NB4 (cell line): Measurements from ENCODE around the gene HOTAIR.
A peak's percentile ranks its signal among the peaks of the same experiment; 100 is the strongest.

Source experiments
- DNase-seq: peaks from one replicate; pipeline ENCODE4 v3.0.0; 2010; ENCODE audit warnings: low read depth
- H3K4me3 ChIP-seq: one replicate; pipeline ENCODE4 v1.5.1; 2011; ENCODE audit warnings: mild to moderate bottlenecking, low read depth, low read length, moderate library complexity
- MYC ChIP-seq: IDR thresholded peaks from 2 replicates; pipeline ENCODE4 v1.6.1; 2011; ENCODE audit warnings: low read depth, low read length
- POLR2A ChIP-seq: IDR thresholded peaks from 2 replicates; pipeline ENCODE4 v1.6.1; 2011; ENCODE audit warnings: mild to moderate bottlenecking; ENCODE audit not compliant: insufficient read length; ENCODE audit errors: extremely low read depth
- TF ChIP-seq, protein P1 (sequence below): IDR thresholded peaks from 2 replicates; pipeline ENCODE4 v1.6.1; 2011; ENCODE audit warnings: low read depth, low read length
- TF ChIP-seq, protein P2 (sequence below): IDR thresholded peaks from one replicate; pipeline ENCODE4 v1.5.1; 2012; ENCODE audit warnings: low read depth, low read length

The HOTAIR gene

DNA sequence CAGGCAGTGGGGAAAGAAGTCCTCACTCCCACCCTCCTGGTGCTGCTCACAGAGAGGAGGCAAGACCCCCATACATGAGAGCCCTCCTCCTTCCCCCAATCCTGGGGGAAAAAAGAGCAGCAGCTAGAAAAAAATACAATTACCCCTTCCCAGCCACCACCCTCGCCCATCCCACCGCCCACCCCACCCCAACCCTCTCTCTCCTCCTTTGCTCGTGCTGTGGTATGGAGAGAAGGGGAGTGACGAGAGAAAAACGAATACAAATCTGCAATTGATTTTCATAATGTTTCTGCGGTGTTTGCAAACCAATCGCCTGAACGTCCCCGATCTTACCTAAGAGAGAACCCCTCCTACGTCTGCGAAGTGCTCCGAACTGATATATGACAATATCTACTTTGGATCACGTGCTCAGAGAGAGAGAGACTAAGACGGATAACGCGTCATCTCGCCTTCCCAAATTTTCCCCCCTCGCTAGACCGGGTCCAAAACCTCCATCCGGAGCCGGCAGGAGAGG lies 2.0 kb downstream of the HOTAIR start, which contains the start of gene HOXC11:
Gene HOXC11 (plus strand): TSS at position 405 of the 514 bp plus-strand sequence. CDS start 116 bp downstream, outside the sequence.
- TF ChIP-seq POLR2A (no peak), MYC (no peak)
- TF ChIP-seq, protein P1, sequence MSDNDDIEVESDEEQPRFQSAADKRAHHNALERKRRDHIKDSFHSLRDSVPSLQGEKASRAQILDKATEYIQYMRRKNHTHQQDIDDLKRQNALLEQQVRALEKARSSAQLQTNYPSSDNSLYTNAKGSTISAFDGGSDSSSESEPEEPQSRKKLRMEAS = no peak
- TF ChIP-seq, protein P2, sequence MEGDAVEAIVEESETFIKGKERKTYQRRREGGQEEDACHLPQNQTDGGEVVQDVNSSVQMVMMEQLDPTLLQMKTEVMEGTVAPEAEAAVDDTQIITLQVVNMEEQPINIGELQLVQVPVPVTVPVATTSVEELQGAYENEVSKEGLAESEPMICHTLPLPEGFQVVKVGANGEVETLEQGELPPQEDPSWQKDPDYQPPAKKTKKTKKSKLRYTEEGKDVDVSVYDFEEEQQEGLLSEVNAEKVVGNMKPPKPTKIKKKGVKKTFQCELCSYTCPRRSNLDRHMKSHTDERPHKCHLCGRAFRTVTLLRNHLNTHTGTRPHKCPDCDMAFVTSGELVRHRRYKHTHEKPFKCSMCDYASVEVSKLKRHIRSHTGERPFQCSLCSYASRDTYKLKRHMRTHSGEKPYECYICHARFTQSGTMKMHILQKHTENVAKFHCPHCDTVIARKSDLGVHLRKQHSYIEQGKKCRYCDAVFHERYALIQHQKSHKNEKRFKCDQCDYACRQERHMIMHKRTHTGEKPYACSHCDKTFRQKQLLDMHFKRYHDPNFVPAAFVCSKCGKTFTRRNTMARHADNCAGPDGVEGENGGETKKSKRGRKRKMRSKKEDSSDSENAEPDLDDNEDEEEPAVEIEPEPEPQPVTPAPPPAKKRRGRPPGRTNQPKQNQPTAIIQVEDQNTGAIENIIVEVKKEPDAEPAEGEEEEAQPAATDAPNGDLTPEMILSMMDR = no peak
- H3K4me3 ChIP-seq = peak within 1 kb of the TSS; percentile 66

DNA sequence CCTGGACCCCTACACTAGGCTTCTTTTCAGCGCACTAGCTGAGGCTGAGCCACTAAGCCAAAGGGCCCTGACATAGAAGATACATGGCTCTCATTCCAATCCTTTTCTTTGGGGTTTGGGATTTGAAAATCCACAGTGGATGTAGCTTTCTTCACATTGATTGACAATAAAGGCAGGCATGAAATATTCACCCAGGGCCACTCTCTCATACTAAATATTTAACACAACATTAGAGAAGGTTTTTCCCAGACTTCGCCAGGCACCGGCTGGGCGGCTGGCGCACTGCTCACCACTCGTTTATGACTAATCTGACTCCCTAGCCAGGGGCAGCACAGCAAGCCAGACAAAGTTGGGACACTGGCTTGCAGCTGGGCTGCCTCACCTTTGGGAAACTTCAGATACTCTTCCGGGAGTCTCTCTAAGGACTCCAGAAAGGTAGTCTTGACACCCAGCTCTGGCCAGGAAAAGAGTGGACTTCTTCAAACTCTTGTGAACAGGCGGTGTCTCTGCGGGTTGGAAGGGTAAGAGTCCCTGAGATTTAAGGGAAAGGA lies 2.5 kb downstream of the HOTAIR start:
- DNase-seq = no peak
- no peak overlapping the region for H3K4me3 ChIP-seq
- TF ChIP-seq MYC (no peak), POLR2A (no peak)

More for the DNA sequence above, 2.0 kb downstream of the HOTAIR start, which contains the start of gene HOXC11:
- DNase-seq = no peak

DNA sequence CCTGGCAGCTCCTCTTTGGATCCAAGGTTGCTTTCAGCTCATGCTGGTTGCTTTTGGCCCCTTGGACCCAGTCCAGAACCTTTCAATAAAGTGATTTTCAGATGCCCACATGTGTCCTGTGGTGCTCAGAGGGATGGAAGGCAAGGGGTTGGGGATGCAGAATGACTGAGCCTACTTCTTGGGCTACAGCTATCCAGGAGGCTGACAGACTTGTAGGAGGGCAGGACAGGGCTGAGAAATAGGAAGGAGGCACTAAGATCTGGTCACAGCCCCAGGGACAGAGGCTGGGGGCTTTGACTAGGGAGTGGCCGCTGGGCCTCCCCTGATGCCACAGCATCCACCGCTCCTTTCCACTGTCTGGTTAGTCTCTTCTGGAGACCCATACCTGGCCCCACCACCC lies 3.1 kb downstream of the HOTAIR start:
- TF ChIP-seq MYC (no peak), POLR2A (no peak)
- TF ChIP-seq, protein P2 = no peak
- TF ChIP-seq, protein P1 = no peak
- no peak for DNase-seq
- no peak overlapping the region for H3K4me3 ChIP-seq

DNA sequence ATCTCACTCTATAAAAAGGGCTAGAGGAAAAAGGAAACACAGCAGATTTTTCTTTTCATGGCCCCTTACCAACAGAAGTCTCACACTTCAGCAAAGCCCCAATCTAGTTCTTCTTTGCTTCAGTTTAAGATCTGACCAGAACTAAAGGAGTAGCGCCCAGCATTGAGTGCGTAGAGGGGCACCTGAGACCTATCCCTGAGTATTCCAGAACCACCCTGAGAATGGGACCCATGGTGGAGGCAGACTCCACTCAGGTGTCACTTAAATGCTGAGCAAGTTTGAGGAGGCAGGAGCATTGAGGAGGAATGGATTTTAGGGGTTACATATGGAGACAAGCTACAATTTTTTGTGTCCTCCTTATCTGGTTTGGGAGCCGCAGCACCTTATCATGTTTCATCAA lies 3.6 kb downstream of the HOTAIR start:
- DNase-seq = no peak
- TF ChIP-seq POLR2A = no peak
- H3K4me3 ChIP-seq = no peak overlapping the region

DNA sequence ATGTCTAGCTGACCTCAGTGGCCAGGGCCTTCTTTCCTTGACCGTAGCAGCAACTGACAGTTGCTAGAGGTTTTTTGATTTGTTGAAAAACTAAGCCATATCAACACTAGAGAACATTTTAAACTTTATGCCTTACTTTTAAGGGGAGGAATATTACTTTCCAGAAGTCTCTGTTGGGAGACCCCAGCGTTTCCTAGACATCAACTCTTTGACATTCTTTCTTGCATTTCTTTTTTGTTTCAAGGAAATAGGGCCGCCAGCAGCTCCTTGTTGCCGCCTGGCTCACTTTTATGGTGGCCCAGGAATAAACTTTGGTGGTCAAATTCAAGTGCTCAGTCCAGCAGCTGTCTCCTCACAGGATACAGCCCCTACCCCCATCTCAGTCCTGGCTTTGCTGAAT lies 4.3 kb downstream of the HOTAIR start:
- no peak for TF ChIP-seq POLR2A
- TF ChIP-seq, protein P1 = no peak
- TF ChIP-seq, protein P2 = no peak
- no peak for TF ChIP-seq MYC
- no peak for DNase-seq

DNA sequence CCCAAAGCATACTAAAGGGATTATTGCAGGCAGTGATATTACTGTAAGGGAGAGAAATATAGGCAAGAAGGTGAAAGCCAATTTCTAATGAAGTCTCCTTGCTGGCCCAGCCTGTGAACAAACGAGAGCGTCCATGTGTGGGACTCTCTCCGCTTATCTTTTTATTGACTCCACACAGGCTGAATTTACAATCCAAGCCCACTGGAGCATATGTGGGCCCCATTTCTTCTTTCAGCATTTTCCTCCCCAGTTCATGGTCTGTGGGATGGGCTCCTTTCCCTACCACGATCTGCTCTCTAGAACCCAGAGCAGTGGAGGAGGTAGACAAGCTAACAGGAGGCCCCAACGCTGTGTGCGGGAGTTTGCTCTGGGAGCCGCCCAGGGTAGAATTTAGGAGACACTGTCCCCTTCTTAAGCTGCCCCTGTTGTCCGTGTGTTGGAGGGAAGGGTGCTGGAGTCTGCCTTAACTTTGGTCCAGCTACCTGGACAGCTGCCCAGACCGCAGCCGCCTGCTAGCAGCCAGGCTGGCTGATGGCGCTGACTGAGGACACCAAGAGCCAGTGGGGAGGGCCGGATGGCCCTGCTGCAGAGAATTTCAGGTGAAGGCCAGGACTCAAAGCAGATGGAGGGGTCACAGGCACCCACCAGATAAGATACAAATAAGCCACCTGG lies 5.0 kb downstream of the HOTAIR start:
- H3K4me3 ChIP-seq = no peak overlapping the region
- TF ChIP-seq POLR2A (no peak), MYC (no peak)
- TF ChIP-seq, protein P1 = no peak
- TF ChIP-seq, protein P2 = no peak
- DNase-seq = no peak

More for the DNA sequence above, 4.3 kb downstream of the HOTAIR start:
- no peak overlapping the region for H3K4me3 ChIP-seq
